Stimulated activated CD8-positive, alpha-beta memory T cell treated with anti-CD3 and anti-CD28 coated beads, Interleukin-12 subunit alpha, Interleukin-12 subunit beta, amount 100 ng/mL, for 1 hour (primary cell): ENCODE results near the gene UGT1A1.

Source experiments
- DNase-seq: peaks from one replicate; pipeline ENCODE4 v3.0.0-alpha.2; 2020; ENCODE audit warnings: low read depth

The UGT1A1 gene

GRCh38 chr2:233798335-233799086 is 38.4 kb downstream of the UGT1A1 start:
- DNase-seq: no peak

GRCh38 chr2:233799087-233799665 is 39.1 kb downstream of the UGT1A1 start:
- no peak for DNase-seq

DNA sequence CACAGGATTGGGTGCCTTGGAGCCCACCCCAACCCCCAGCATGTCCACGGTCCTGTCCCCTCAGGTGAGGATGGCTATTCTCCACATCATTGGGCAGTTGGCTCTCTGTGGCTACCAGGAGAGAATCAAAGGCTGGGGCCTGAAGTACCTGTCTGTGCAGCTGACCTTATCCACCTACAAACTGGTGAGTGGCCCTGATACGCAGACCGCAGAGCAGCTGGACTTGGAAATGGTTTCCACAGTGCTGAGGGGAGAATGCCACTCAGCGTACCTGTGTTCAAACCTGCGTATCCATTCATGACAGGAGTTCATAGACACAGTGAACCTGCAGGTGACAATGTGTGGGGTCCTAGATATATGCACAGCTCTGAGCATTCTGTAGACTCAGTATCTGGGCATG is 39.6 kb downstream of the UGT1A1 start:
- no peak for DNase-seq

GRCh38 chr2:233800208-233800607 is 40.1 kb downstream of the UGT1A1 start:
- no peak for DNase-seq

DNA sequence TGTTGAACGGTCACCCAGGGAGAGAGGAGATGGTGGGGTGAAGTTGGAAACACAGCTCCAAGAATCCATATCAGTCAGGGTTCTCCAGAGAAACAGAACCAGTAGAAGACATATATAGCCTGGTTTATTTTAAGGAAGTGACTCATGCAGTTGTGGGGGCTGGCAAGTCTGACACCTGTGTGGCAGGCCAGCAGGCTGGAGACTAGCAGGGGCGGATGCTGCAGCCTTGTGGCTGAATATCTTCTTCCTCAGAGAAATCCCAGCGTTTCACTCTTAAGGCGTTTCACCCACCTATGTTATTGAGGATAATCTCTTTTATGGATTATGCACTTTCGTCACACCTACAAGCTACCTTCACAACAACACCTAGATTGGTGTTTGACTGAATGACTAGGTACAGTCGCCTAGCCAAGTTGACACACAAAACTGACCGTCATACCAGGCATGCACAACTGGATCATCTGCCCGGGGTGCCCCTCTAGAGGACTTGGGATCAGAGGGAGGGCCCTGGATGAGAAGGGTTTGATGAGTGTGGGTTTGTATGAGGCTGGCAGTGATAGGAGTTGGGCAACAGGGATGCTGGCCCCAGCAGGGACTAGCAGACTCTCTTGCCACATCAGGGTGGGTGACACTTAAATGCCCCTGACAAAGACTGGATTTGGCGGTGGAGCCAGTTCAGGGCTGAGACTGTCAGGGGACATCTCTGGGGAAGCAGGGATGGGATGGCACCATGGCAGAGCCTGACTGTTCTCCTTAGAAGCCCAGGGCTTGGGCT is 41.5 kb downstream of the UGT1A1 start:
- no peak for DNase-seq

GRCh38 chr2:233802132-233802815 is 42.2 kb downstream of the UGT1A1 start:
- DNase-seq: no peak

DNA sequence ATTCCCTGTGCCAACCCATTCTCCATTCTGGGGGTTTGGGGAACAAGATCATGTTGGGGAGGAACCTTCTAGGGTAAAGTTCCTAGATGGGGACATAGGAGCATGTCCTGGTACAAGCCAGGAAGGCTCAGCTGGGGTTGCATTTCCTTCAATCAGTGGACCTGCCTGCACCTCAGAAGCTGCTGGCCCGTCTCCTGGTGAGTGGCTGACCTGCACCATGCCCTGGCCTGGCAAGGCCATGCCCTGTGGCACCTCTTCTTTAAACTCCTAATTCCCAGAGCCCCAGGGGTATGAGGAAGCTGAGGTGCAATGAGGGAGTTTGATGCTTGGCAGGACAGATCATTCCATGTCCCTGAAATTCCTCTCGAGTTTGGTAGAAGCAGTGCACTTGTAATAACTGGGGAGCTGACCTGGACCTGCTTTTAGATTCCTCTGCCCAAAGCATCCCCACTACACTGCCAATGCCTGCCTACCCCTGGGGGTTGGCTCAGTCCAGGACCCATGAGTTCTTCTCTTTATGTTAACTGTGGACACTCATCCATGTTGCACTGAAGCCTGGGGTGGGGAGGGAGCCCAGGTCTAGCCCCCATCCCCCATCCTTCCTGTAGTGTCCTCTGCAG is 43.3 kb downstream of the UGT1A1 start:
- no peak for DNase-seq

- DNase-seq: no peak
These were observed 43.9 kb downstream of the UGT1A1 start for GRCh38 chr2:233803994-233804393.

- DNase-seq: no peak
These were observed 47.3 kb downstream of the UGT1A1 start for GRCh38 chr2:233807215-233807865.

GRCh38 chr2:233807966-233808935 is 48.2 kb downstream of the UGT1A1 start:
- no peak for DNase-seq

DNA sequence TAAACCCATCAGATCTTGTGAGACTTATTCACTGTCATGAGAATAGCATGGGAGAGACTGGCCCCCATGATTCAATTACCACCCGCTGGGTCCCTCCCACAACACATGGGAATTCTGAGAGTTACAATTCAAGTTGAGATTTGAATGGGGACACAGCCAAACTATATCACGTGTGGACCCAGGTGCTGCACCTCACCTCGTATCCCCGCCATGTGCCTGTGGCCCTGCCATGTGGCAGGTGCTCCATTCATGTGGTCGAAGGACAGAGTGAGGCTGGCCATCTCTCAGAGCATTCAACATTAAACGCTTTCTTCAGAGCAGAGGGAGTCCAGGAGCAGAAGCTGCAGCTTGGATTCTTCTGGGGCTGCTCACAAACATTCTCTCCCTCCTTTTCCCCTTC is 50.3 kb downstream of the UGT1A1 start:
- no peak for DNase-seq

- DNase-seq: no peak
These were observed 51.0 kb downstream of the UGT1A1 start for GRCh38 chr2:233811087-233811486.

DNA sequence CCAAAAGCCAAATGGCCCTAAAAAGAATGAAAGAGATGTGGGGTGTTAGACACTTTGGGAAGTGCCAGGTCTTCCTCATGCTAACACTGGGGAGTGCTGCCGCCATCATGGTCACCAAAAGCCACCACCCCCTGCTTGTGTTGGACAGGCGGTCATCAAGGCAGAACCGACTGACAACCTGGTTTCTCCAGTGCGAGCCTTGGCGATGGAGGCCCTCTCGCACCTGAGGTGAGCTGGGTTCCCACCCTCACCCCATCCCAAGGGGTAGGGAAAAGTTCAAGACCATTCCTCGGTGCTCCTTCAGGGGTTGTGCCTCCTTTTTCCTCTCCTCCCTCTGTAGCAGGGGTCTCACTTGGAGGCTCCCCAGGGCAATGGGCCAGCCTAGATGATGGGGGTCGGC is 51.7 kb downstream of the UGT1A1 start:
- DNase-seq: no peak

- DNase-seq: no peak
These were observed 53.4 kb downstream of the UGT1A1 start for GRCh38 chr2:233813236-233814055.

- DNase-seq: no peak
These were observed 54.2 kb downstream of the UGT1A1 start for GRCh38 chr2:233814056-233814835.

GRCh38 chr2:233815861-233816260 is 55.8 kb downstream of the UGT1A1 start:
- no peak for DNase-seq

DNA sequence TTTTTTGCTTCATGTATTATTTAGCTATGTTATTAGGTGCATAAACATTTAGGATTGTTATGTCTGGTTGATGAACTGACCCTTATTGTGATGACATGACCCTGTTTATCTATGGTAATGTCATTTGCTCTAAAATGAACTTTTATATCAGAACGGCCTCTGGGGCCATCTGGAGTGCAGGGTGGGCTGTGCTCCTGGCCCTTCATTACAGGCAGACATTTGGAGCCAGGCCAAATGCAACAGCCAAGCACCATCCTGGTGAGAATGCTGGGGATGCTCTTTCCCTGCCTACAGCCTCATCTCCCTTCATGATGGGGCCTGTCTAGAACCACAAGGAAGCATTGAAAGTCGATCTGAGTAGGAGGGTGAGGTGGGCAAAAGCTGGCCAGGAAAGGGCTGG is 56.3 kb downstream of the UGT1A1 start:
- no peak for DNase-seq

DNA sequence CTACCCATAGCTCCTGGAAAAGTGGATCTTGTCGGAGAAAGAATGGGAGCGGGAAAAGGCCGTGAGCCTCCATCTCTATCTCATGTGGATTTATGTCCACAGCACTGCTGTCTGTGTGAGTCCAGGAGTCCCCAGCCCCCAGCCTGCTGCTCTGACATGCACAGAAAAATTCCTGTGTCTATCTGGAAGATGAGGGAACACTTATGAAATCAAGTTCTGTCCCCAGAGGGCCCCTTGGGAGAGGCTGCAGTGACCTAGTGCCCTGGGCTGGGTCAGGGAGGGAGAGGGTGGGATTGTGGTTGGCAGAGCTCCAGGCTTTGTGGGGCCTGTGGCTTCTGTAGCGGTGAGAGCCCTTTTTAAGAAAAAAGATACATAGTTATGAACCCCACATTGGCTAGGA is 56.7 kb downstream of the UGT1A1 start:
- no peak for DNase-seq
